ENCODE results near the gene RTL5.

DNA sequence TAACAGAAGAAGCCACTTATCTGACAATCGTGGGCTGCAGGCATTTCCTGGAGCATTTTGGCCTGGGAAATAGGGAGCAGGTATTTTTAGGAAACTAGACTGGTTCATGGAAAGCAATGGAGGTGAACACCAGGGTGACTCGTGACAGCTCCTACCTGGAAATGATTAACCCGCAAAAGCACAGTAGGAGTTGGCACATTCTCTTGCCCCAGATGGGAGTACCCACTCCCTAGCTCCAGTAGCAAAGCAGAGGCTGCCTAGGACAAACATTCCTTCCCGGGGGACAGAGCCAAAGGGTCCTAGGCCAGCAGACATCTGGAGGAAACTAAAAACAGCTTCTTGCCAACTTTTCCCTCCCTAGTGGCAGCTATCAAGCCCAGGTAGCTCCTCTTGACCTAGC is 29.0 kb downstream of the RTL5 start:
- TF ChIP-seq ARNT (IDR thresholded peaks at IDR 0.05) (no peak), NFRKB (IDR thresholded peaks at IDR 0.05) (no peak), SP1 (IDR thresholded peaks at IDR 0.05) (no peak), FOXA1 (IDR thresholded peaks at IDR 0.05) (no peak)

All from HEK293T (cell line).